Nucleus accumbens (tissue), 56 donors: ENCODE results near the gene HMG20A.

ENCODE experiments used
- DNase-seq, 56 donors: peaks; one replicate each; lab custom pipeline; 2025; lab: John Stamatoyannopoulos, UW

Gene HMG20A

DNA sequence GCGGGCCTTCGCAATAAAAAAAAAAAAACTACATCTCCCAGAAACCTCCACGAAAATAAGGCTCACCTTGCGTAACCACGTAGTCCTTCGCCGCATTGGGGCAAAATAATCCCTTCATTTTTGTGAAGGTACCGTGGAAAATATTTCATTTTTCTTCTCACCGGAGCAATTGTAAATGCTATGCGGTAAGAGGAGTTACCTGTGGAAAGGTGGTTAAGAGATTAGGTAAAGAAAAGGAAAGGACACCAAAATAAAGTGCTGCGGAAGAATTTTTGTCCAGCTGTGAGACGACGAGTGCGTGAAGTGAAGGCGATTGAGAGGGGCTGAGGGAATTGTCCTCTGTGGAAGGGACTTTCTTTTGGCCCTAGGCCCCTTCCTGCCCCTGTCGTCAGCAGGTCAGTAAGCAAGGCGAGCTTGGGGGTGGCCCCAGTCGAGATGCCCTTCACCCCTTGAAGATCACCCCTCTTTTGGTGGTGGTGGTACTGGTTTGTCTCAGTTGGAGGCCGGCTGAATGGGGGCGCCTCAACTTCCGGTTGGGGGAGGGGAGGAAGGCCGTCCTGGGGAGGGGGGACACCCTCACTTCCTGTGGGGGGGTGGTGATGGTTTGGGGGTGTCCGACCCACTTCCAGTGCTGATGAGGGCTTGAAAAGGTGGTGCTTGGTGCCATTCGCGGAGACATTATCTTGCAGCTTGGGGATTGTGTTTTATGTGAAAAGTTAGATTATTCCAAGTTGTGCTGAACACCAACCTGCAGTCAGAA, at the start of gene HMG20A:
HMG20A (plus strand) TSS at position 279 of the 760 bp plus-strand sequence. CDS start 37,520 bp downstream, outside the sequence.
- DNase-seq = peak in 52 of 56 donors; percentile 12 to 87 (median 58)

DNA sequence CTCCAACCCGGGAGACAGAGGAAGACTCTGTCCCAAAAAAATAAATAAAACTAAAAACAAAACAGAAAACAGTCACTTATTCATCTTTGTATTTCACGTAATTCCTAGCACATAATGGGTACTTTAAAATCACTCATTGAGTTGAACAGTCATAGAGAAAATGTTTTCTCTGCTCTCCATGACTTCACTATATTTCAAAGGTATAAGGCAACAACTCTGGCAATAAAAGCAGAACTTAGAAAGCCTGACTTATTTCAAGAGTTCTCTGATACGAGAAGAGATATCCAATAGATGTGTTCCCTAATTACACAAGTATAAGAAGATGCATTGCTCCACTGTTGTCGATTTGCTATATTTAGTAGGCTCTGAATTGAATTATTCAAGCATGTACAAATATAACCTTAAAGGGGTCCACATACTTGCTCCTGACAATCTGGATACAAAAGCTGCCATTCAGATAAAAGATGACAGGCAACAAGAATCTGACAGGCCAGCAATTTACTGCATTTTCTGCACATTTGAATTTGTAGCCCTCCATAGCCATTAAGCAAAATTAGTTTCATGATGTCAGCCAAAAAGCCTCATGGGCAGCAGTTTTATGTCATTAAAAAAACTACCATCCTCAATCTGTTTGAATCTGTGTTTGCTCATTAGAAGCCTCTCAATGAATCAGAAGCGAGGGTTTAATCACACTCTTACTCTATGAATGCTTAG, 48.7 kb upstream of the HMG20A start:
- no peak for DNase-seq

DNA sequence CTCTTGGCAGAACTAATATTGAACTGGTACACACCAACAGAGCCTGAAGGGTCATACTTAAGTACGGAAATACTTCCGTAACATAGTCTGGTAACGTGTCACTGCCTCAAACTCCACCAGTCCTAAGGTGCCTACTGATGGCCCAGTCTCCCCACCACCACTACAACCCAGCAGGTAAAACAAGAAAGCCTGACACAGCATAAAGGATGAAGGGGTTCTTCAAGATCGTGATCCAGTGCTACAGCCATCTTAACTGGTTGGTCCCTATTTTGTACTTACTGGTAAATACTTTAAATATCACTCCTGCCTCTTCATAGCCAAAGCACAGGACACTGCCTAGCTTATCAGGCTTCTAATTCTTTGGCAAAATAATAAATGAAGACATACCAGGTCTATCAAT, 47.2 kb upstream of the HMG20A start:
- DNase-seq = no peak

DNA sequence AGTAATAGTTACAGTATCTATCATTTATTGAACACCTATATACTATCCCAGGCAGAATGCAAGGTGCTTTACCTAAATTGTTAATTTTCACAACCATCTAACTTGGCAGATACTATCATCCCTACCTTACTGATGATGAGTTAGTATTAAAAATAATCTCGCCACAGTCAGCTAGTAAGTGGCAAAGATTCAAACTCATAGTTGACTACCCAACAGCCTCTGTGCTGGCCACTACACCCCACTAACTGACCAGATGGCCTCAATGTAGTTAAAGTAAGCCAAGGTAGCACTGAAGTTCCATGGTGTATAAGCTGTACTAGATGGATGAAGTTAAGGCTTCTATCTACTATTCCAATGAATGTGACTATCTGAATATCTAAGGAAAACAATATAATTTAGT, 45.6 kb upstream of the HMG20A start:
- DNase-seq = no peak

DNA sequence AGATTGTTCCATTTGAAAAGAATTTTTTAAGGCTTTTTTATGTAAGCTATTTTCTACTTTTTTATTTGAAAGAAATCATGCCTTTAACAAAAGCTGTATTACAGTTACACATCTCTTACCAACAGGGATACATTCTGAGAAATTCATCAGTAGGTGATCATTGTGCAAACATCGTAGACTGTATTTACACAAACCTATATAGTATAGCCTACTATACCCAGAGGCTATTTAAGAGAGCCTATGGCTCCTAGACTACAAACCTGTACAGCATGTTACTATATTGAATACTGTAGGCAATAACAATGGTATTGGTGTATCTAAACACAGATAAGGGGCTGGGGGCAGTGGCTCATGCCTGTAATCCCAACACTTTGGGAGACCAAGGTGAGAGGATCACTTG, 43.9 kb upstream of the HMG20A start:
- DNase-seq = no peak

DNA sequence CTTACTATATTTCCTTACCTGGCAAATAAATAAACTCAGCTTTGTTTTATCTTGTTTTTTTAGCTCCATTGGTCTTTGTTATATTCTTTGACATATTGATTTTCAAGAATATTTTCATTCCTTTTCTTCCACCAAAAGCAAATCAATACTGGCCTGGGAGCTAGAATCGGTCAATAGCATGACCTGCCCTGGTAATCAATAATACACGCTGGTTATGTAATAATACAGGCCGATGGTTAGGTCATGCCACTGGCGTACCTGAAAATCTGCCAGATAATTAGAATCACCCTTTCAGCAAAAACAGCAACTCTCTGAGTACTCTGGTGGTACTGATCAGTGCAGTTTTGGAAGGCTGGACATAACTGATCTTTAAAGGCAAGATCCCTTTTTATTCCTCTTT, 40.7 kb upstream of the HMG20A start:
- DNase-seq = no peak

DNA sequence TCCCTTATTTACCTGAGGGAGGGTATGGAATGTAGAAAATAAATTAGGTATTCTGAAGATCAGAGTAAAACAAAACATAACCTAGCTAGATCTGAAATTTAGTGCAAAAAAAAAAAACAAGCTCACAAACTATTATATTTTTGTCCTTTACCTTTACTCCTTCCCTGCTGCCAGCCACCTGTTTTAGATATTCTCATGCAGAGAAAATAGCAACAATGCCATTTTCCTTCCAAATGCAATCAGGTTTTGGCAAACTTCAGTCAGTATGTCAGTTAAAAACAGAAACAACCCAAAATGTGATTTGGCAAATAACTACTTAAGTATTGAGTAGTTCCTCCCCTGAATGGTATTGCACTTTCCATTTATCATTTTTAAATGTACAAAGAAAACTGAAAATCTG, 36.6 kb upstream of the HMG20A start:
- no peak for DNase-seq

DNA sequence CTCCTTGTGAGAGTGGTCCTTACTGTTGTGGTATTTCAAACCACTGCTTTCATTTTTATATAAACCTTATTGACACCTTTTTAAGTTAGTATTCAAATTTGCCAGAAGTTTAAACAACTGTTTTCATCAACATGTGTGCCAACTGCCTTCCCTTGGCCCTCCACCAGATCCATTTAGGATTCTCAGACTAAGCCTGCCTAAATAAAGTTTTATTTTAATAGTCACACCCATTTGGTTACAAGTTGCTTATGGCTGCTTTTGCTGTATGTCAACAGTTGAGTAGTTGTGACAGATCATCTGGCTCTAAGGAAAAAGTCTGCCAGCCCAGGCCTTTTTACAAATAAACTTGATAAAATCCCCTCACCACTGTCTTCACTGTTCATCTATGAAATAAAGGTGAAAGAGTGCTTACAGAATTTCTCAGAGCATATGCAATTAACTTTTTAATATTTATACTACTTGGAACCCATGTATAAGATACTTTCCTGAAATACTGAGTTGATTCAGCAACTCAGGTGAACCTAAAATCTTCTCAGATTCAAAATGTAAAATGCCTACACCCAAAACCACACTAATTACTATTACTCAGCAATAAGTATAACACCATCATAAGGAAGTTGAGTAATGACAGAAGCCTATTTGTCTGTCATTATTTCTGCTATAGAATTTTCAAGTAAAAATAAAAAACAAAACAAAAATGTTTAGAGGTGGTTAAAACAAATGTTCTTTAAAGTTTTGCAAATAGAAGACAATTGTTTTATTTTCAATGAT, 35.9 kb upstream of the HMG20A start:
- no peak for DNase-seq

DNA sequence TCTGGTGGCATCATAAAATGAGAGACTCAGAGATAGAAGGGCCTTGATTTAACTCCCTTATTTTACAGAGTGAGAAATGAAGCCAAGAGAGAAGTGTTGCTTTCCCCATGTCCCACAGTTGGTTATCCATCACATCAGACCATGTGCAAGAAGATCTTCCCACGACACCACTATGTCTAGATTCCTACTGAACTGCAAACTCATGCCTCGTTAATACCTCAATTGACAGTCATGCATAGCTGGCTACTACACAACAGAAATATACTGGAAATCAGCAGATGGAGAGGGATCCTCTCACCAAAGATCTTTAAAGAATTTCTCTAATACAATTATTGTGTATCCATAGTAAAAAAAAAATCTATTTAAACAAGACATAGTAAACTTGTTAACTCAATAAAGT, 34.1 kb upstream of the HMG20A start:
- no peak for DNase-seq

DNA sequence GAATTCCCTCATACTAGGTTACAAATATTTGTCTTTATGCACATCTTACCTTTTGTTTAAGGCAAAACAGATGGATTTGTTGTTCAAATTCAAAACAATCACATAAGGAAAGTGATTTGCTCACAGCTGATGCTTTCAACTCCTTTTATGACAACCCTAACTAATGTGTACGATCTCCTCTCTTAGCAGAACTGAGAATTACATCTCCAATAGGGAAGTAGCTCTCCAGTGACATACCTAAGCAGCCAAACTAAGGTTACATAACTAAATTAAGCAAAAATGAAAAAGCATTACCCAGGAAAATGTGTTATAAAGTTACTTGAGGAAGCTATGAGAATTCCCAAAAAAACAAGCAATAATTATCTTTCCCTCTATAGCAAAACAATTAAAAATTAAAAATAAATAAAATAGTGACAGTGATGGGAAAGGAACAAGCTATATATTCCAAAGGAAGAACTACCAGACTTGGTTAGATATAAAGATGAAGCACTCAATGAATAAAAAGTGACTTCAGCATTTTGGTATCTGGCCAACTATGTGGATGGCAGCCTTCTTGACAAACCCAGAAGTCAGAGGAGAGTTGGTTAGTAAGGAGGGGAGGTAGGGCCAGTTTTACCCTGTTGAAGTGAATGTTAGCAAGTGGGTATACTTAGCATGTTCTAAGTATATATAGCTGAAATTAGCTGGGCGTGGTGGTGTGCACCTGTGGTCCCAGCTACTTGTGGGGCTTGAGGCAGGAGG, 33.2 kb upstream of the HMG20A start:
- no peak for DNase-seq

DNA sequence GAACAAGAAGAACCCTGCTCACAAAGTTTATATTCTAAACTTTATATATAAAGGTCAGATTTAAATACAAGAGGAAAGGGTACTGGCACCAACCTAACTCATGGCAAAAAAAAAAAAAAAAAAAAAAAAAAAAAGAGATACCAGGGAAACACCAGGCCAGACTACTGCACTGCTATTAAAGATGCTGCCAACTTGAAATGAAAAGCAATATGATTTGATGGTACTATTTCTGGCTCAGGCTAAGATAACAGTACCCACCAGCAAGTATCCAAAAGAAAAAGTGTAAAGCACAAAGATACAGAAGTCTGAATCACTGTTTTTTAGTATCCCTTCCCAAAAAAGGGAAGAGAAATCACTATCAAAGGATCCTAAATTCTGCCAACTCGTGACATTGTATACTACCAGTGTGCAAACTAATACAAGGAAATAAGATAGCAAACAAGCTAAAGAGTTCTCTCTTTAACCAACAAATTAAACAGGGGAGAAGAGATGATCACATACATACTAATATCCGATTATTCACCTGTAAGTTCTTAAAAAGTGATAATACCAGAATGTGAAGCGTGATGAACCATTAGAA, 29.2 kb upstream of the HMG20A start:
- no peak for DNase-seq

DNA sequence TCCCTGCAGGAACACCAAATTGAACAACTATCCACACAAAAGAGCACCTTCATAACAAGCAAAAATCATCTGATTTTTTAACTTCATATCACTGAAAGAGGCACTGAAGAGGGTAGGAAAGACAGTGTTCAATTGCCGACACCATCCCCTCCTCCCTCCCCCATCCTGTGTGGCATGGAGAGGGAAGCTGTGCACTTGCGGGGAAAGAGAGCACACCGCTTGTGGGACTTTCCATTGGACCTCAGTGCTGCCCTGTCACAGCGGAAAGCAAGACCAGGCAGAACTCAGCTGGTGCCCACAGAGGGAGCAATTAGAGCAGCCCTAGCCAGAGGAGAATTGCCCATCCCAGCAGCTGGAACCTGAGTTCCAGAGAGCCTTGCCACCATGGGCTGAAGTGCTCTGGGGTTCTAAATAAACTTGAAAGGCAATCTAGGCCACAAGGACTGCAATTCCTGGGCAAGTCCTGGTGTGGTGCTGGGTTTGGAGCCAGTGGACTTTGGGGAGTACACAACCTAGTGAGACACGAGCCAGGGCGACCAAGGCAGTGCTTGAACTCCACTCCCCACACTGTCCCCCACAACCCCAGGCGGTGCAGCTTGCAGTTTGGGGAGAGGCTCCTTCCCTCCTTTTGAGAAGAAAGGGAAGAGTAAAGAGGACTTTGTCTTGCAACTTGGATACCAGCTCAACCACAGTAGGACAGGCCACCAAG, 27.8 kb upstream of the HMG20A start:
- no peak for DNase-seq

DNA sequence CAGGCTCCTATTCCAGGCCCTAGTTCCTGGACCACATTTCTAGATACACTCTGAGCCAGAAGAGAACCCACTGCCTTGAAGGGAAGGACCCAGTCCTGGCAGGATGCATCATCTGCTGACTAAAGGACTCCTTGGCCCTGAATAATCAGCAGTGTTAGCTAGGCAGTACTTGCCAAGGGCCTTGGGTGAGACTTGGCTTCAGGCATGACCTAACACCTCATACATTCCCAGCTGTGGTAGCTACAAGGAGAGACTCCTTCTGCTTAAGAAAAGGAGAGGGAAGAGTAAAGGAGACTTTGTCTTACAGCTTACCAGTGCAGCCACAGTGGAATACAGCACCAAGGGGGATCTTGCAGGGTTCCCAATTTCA, 27.2 kb upstream of the HMG20A start:
- DNase-seq = no peak

DNA sequence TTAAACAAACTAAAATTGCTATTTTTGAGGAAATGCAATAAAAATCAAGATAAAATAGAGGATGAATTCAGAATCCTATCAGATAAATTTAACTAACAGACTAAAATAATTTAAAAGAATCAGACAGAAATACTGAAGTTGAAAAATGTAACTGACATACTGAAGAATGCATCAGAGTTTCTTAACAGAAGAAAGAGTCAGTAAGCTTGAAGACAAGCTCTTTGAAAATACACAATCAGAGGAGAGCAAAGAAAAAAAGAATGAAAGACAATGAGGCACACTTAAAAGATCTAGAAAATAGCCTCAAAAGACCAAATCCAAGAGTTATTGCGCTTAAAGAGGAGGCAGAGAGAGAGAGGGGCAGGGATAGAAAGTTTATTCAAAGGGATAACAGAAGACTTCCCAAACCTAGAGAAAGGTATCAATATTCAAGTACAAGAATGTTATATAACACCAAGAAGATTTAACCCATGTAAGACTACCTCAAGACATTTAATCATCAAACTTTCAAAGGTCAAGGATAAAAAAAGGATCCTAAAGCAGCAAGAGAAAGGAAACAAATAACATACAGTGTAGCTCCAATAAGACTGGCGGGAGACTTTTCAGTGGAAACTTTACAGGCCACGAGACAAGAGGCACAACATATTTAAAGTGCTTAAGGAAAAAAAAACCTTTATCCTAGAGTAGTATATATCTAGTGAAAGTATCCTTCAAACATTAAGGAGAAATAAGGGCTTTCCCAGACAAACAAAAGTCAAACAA, 25.5 kb upstream of the HMG20A start:
- DNase-seq = no peak

DNA sequence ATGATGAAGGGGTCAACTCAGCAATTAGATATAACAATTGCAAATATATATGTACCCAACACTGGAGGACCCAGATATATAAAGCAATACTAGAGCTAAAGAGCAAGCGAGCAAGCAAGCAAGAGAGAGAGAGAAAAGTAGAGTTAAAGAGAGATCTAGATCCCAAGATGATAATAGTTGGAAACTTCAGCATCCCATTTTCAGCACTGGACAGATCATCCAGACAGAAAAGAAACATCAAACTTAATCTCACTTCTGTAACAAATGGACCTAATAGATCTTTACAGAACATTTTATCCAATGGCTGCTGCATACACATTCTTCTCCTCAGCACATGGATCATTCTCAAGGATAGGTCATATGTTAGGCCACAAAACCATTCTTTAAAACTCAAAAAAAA, 24.0 kb upstream of the HMG20A start:
- DNase-seq = no peak

DNA sequence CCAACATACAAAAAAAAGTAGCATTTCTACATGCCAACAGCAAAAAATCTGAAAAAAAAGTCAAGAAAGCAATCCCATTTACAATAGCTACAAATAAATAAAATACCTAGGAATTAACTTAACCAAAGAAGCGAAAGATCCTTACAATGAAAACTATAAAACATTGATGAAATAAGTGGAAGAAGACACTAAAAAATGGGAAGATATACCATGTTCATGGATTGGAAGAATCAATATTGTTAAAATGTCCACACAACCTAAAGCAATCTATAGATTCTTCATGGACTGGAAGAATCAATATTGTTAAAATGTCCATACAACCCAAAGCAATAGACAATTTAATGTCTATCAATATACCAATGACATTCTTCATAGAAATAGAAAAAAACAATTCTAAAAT, 21.8 kb upstream of the HMG20A start:
- no peak for DNase-seq

DNA sequence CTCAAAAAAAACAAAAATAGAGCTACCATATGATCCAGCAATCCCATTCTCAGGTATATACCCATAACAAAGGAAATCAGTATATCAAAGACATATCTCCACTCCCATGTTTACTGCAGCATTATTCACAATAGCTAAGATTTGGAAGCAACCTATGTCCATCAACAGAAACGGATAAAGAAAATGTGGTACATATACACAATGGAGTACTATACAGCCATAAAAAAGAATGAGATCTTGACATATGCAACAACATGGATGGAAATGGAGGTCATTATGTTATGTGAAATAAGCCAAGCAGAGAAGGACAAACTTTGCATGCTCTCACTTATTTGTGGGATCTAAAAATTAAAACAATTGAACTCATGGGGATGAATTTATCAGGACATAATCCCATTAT, 20.4 kb upstream of the HMG20A start:
- no peak for DNase-seq

DNA sequence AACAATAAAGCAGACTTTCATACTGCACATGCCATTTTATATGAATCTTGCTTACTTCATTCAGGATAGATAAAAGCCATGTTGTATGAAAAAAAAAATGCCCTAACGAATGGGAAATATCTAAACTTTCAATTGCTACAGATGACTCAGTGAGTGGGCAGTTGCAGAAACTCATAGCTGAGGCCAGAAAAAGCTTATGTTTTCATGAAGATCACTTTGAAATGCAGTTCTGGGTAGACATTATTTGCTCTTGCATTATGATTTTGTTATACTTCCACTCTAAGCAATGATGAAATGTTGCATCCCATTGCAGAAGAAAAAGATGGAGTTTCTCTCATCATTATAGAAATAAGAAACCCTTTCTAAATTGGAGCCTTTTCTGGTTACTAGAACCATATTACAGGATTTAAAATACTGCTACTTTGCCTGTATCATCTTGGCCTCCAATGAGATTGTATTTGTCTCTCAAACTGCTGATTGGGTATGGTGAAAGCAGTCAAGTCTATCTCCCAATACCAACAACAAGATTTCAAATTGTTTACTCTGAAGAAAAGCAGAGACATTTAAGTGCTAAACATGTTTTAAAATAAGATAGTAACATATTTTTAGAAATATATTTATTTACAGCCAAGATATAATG, 17.8 kb upstream of the HMG20A start:
- DNase-seq = no peak
